GM19463 (cell line): Measurements from ENCODE around the gene DAPK2.
"Not testable (repeated sequence)": the region's sequence is repeated elsewhere in the genome, so short reads cannot be mapped to it uniquely, and the experiment has no call there.

Source experiments
- ATAC-seq: cut with Tn5 transposase; IDR thresholded peaks from one replicate; pipeline ENCODE4 v1.9.1; 2021; ENCODE audit warnings: mild to moderate bottlenecking, moderate library complexity; ENCODE audit not compliant: unreplicated experiment

DAPK2 gene

DNA sequence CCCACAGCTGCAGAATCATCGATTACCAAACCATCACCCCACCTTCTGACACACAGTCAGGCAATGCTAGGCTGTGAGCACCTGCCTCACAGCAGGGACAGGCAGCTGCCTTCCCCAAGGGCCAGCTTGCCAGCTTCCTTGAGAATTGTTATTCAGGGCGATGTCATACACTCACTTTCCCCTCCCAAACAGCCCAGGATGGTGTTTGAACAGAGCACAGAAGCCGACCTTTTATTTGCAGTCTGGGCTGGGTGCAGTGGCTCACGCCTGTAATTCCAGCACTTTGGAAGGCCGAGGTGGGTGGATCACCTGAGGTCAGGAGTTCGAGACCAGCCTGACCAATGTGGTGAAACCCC is 128.0 kb downstream of the DAPK2 start:
- no peak for ATAC-seq

DNA sequence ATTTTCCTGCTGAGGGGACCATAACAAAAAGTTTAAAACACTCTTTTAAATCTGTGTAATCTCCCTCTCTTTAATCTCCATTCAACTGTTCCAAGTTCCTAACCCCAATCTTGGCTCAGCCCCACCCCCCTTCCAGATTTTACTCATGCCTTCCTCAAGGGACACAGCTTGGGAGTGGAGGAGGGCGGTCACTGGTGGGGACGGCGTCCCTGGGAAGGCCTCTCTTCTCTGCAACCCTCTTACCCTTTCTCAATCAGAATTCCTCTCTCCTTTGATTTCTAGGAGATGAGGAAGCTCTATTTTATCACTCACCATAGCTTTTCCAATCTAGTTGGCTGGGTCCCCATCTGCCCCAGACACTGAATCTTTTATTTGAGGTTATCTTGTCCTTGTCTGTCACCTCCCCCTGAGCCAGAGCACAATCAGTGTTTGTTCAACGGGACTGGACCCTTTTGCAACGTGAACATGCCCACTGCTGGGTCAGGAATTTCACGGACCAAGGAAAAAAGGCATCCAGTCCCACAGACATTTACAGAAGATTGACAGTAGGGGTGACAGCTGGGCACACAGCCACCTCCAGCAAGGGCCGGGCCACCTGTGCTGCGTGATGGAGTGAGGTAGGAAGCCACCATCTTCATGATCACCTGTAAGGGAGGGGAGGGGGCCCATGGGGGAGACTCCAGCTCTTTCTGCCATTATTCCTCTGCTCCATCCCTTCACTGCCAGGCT is 128.5 kb downstream of the DAPK2 start:
- ATAC-seq: no peak

DNA sequence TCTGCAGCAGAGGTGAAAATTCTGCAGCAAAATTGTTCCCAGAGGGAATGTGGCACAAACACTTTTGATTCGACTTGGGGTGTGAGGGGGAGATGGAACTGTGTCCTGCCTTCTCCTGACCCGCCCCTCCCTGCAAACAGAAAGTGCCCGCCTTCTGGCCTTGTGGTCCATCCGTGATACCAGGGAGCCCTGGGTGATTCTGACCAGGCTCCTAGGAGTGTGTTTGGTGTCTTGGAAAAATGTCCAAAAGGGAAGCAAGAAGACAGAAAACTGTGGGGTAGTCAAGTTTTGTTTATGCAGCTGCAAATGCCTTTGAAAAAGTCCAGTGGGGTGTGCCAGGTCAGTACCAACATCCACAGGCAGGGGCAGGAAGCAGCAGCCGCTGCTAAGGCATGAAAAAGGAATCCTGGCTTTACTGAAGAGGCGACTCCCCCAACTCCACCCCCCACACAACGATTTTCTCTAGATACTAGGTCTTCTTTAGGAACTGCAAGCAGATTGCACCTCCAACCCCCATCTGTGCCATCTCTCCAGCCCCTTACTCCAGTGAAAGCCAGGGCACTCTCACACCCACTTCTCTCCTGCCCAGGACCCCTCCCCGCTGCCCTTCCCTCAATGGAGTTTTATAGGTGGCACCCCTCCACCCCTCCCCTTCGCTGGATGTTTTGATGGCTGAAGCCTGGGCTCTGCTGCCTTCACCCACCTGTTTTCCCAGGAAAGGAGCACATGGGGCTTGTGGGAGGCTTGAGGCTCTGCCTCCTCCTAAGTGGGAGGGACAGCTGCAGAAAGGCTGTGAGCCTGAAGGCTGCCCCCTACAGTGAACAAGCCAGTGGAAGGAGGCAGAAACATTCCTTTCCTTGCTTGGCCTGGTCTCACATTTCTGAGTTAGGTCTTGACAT is 130.2 kb downstream of the DAPK2 start:
- ATAC-seq: no peak

DNA sequence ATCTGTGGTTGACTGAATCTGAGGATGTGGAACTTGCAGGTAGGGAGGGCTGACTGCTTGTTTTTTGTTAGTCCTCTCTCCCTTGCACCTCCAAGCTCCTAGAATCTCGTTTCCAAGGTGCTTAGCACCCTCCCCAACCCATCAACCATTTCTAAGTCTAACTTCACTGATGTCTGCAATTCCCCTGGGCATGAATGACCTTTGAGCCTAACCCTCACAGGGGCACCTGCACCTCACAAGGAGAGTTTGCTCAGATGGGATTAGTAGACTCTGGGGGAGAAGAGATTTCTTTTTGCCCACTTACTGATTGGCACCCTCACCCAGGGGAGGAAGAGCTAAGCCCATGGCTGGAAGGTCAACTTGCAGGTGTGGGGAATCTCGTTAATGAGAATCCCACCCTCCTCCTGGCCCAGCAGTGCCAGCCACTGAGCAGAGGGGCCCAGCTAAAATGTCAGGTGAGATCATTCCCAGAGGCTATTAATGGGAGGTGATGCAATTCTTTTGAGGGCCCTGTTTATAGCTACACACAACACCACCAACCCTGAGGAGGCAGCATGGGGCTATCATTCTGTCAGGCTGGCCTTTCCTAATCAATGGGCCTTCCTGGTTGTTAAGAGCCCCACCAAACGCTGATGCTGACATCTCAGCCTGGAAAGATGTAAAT is 130.9 kb downstream of the DAPK2 start:
- ATAC-seq: no peak

DNA sequence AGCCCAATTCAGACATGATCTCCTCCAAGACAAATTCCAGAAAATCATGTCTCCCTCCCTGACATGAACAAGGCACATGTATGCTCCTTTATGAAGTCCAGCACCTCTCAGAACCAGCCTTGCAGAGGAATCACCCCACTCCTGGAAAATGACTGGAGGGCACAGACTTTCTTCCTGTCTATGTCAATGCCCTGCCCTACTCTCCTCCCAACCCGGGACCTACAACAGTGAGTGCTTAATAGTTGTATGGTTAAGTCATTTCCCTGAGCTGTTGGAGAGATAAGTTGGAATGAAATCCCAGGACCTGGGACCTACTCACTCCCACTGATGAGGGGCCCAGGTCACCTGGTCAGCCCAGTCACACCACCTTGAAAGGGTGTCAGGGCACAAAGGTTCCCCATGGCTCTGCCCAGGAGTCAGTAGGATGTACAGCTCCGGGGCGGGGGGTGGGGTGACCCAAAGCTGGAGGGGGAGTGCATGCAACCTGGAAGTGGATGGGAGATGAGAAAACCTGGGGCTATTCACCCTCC is 132.4 kb downstream of the DAPK2 start:
- no peak for ATAC-seq

DNA sequence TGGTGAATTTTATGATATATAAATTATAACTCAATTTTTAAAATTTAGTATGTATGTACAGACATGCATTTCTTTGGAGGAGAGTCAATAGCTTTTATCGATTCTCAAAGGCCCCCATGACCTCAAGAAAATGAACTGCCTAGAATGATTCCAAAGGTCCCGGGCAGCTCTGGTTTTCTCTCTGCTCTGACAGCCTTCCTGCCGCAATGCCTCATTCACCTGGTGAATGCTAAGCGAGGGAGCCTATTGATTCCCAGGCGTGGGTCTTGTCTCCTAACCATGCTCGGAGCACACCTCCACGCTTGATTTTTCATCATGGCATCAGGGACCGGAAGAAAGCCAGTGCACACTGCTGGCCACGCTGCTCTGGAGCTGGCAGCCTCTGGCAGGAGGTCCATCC is 132.9 kb downstream of the DAPK2 start:
- no peak for ATAC-seq

DNA sequence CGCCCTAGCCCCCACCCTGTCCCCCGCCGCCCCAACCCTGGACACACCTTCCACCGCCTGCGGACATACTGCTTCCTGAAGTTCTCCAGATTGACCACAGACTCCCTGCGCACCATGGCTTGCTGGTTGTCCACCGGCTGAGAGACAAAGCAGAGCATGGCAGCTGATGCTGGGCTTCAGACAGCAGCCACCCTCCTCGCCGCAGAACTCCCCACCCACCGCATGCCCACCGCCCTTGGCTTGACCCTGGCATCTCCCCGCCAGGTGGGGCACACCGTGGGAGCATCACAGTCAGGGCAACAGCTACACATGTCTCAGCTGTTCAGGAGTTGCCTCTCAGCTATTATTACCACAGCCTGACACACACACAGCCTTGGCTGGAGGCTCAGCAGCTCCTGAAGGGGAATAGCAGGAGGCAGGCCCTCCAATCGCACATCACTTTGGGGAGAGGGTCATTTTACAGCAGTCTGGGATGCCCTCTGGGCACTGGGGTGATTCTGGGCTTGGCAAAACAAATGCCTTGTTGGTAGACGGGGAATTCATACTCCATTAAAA is 134.1 kb downstream of the DAPK2 start:
- ATAC-seq: no peak

DNA sequence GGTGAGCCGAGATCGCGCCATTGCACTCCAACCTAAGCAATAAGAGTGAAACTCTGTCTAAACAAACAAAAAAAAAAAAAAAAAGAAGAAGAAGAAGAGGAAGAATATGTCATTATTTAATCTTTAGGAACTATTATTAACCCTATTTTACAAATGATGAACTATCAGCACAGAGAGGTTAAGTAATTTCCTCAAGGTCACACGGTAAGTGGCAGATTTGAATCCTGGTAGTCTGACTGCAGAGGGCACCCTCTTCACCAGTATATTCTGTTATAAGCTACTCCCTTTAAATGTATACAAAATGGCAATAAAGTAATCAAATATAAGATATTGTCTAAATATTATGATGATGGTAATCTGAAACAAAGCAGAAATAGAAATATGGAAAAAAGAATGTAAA is 135.1 kb downstream of the DAPK2 start:
- ATAC-seq: no peak

DNA sequence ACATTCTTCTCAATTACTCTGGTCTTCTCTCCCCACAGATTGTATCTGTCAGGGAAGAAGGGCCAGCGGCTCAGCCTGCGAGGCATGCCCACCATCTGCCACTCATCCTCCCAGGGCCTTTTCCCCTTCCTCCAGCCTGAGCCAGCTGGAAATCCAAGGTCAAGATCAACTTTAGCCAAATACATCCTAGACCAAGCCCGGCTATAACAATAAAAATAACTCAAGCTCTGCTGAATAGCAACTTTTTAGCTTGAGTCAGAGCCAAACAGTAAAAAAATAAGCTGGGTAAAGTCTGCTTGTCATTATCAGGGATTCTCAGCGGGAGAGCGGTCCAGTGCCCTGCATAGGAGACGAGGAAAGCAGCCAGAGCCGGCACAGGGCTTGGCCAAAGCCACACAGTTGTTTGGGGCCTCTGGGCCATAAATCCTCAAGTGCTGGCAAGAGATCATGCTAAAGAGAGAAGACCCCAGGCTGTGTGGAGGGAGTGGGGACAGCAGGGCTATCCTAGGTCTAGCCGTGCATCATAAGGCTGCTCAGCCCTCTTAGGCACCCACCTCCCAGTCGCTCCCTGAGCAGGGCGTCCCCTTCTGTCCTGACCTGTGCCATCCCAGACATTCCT is 136.4 kb downstream of the DAPK2 start:
- no peak for ATAC-seq

DNA sequence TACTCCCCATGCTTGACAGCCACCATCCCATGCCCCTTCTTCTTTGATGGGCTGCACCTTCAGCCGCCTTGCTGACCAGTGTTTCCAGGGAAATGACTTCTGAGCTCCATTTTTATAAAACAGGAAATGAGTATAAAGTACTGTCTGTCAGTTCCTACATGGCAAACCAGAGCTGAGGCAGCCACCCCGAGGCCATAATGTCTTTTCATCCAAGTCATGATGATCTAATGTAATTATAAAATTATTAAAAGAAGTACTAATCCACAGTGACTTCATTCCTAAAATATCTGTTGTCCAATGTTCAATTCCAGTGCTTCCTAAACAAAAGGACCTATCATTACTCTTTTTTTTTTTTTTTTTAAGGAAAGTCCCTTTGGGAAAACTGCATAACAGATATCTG is 137.3 kb downstream of the DAPK2 start:
- ATAC-seq: no peak

DNA sequence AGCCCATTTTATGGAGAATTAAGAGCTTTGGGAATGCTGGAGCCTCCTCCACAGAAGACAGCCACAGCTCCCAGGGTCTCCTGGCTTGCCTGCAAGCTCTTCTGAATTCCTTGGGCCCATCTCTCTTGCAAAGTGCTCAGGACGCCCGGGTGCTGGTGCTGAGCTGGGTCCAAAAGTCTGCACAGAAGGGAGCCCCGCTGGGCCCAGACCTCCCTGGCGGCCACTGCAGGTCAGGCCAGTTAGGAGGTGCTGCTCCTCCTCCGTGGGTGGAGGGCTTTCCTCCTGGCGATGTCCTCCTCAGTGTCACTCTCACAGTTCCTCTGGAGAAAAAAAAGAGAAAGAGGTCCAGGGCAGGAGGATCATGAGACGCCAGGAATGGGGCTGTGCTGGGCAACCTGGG is 138.0 kb downstream of the DAPK2 start:
- no peak for ATAC-seq

DNA sequence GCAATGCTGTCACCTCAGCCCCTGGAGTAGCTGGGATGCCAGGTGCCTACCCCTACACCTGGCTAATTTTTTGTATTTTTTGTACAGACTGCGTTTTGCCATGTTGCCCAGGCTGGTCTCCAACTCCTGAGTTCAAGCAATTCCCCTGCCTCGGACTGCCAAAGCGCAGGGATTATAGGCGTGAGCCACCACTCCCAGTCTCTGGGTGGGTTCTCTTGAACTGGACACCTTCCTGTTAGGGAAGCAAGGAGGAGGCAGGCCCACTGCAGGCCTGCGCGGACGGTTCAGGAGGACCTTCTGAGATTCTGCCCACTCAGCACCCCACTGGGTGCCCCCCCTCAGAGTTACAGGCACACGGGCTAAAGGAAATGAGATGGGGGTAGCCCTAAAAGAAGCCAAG is 138.8 kb downstream of the DAPK2 start:
- ATAC-seq: no peak

DNA sequence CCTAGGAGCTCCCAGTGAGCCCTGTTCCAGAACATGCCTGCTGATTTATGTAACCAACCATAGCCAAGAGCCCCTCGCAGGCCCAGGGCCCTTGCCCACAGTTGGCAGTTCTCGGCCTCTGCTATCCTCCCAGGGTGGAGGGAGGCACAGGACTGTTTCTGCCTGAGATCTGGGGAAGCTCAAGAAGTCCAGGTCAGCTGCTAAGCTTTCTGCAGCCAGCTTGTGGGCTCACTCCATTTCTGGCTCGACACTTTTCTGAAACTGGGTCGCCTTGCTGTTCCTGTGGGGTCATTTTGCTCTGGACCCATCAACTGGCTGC is 140.1 kb downstream of the DAPK2 start:
- no peak for ATAC-seq

DNA sequence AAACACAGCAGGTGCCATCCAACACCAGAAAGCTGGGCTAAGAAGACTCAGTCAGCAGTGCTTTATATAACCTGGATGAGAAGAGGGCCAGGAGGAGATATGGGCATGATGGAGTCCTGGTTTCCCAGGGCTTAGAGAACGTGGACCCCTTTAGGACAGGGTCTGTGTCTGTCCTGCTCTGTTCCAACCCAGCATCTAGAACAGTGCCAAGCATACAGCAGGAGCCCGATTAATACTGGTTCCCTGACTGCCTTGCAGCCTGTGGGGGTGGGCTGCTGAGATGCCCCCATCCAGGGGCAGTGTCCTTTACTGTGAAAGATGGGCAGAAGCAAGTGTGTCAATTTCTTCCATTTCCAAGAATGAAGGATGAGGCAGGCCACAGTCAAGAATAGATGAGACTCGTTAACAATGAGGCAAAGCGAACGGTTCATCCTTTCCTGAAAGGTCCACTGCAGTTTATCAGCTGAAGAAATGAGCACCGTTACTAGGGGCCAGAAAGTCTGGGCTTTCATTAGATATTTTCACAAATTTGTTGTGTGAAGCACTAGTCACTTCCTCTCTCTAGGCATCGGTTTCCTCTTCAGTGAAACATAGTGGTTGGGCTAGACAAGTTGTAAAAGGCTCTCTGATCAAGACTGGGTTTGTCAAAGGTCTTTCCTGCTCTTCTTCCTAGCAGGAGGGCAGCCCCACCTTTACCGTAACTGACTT is 140.6 kb downstream of the DAPK2 start:
- no peak for ATAC-seq

DNA sequence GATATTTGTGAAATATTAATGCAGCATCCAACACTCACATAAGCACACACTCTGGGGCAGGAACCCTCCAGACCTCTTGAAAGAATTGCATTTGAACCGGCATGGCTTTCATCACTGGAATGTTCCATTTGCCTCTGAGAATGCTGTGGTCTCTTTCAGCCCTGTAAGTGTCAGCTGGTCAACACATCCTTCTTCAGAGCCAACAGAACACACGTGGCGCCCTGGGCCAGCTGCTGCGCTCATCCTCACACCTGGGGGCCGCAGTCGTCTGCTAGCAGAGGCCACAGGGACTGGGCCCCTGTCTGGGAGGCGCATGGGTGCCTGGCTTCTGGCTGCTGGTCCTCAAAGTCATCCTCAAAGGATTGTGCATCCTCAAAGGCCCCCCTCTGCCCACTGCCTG is 141.2 kb downstream of the DAPK2 start:
- ATAC-seq: no peak

DNA sequence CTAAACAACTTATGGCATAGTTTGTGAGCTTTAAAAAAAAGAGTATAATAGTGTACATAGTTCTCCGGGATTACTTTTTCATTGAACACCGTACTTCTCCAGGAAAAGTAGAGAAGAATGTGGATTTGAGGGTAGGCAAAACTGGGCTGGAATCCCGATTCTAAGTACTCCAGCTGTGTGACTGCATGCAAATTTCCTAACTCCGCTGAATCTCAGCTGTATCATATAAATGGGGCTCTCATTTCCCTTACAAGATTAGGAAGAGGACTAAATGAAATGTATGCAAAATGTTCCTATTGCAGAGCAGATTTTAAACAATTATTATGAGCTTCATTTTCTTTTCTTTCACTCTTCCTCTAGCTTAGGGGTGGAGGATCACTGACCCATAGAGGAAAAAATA is 142.2 kb downstream of the DAPK2 start:
- ATAC-seq: no peak

DNA sequence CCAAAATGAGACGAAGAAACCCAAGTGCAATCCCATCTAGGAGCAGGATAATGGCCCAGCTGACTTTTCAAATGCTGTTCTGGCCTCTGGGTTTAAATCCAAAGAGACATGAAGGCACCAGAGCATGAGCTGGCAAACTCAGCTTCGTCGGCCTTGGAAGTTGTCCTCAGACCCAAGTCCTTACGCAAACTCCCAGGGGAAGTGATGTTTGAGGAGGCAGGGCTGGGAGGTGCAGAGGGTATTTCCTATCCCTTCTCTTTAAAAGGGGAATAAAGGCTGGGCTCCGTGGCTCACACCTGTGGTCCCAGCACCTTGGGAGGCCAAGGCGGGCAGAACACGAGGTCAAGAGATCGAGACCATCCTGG is 143.6 kb downstream of the DAPK2 start:
- ATAC-seq: no peak

DNA sequence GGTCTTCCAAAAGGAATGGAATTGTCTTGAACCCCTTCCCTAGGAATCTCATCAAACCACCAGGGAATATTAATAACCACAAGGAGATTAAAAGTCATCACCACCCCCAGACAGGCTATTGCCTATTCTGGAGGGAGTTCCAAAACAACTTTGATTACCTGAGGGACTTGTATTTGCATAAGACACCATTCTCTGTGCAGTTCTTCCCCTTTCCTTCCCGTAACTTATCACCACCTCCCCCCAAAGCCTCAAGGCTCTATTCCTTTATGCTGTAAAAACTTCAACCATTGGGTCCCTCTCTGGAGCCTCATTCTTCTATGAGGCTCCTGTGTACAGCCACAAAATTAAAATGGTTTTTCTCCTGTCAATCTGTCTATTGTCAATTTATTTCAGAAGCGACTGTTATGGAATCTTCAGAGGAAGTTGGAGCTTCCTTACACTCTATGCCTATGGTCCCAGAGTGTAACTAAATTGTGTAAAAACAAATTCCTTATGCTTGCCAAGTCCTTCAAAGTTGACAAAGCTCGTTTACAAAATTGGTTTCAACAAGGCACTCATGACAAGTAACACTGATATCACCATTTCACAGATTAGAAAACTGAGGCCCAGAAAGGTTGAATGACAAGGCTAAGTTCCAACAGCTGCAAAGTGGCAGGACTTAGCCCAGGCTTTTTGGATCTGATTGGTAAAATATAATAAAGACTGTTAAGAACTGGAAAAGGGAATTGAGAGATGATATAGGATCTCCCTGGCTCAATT is 144.2 kb downstream of the DAPK2 start:
- ATAC-seq: no peak

DNA sequence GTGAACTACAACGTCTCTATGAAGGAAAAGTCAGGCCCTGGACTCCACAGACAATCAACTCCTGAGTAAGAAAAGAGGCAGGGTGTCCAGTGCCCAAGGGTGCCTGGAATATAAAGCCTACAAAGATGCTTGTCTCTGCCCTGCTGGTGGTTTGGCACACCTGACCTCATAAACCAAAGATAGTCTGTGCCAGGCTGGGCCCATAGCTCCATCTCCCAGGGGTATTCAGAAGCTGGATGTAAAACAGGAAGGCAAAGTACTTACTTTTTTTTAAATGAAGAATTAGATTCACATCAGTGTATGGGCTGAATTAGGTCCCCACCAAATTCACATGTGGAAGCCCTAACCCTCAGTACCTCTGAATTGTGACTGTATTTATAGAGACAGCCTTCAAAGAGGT is 146.0 kb downstream of the DAPK2 start:
- no peak for ATAC-seq

DNA sequence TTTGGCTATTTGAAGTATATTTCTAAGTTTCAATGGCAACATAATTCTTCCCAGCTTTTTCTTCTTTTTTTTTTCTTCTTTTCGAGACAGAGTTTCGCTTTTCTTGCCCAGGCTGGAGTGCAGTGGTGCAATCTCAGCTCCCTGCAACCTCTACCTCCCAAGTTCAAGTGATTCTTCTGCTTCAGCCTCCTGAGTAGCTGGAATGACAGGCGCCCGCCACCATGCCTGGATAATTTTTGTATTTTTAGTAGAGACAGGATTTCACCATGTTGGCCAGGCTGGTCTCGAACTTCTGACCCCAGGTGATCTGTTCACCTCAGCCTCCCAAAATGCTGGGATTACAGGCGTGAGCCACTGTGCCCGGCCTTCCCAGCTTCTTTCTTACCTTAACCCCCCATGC is 146.7 kb downstream of the DAPK2 start:
- ATAC-seq: not testable (repeated sequence)
